ENCODE data around the gene CHRNA1. TPM values are rescaled to one million over a fixed set of nuclear protein-coding genes. Genes with fewer than 3 reads are reported as not detected.

The CHRNA1 gene
- total RNA-seq, 1 donor from 2014 or later: not detected

GRCh38 chr2:174752403-174753037, 11.8 kb downstream of the CHRNA1 start:
- H3K36me3 Mint-ChIP-seq (ENCODE audit: low read depth): no peaks in the 10 kb centered on the region
- no peaks in the 10 kb centered on the region for H3K9me3 Mint-ChIP-seq
- ChIA-PET POLR2A (no interaction called here), CTCF (no interaction called here)
- no peak for TF ChIP-seq CTCF (IDR thresholded peaks at IDR 0.05)
- peaks cover 50% of the 10 kb centered on the region for H3K4me1 Mint-ChIP-seq
- peak overlapping the region; percentile 54 for H3K27ac Mint-ChIP-seq
- peak overlapping the region; percentile 19 for H3K4me3 Mint-ChIP-seq
- ATAC-seq (ENCODE audit: low read depth) (peak; percentile 47), DNase-seq (no peak)
- intact Hi-C loops (cut with micrococcal nuclease): loop anchor here (5.0 kb wide), 2 partner anchors 265 to 415 kb away; partner anchors contain the start of genes ATF2 and GPR155
- H3K27me3 Mint-ChIP-seq: peaks cover 3% of the 10 kb centered on the region

- peaks cover 3% of the 10 kb centered on the region for H3K27me3 Mint-ChIP-seq
These were observed 13.3 kb downstream of the CHRNA1 start for GRCh38 chr2:174750923-174751441.

GRCh38 chr2:174749793-174750192, 14.5 kb downstream of the CHRNA1 start:
- intact Hi-C loops (cut with micrococcal nuclease): loop anchor here (1.0 to 5.0 kb wide), 7 partner anchors 23 to 533 kb away; partner anchors contain the start of genes ATF2 and GPR155
- Mint-ChIP-seq H3K27ac (peak overlapping the region; percentile 83), H3K9me3 (no peaks in the 10 kb centered on the region), H3K27me3 (peaks cover 3% of the 10 kb centered on the region), H3K4me1 (peaks cover 50% of the 10 kb centered on the region), H3K36me3 (ENCODE audit: low read depth) (no peaks in the 10 kb centered on the region), H3K4me3 (peak overlapping the region; percentile 54)
- DNase-seq (peak; percentile 24), ATAC-seq (ENCODE audit: low read depth) (peak; percentile 32)
- ChIA-PET CTCF (interaction anchor here (0.9 to 2.4 kb wide), 14 partner anchors 13 to 532 kb away, joined by 3 to 13 read pairs (median 4); partner anchors contain the start of gene CHRNA1), POLR2A (interaction anchor here (0.6 kb wide), 1 partner anchor 169 kb away, joined by 3 read pairs; no protein-coding TSS in a partner anchor)
- no peak for TF ChIP-seq CTCF (IDR thresholded peaks at IDR 0.05)

More at GRCh38 chr2:174750923-174751441, 13.3 kb downstream of the CHRNA1 start:
- peak overlapping the region; percentile 83 for H3K27ac Mint-ChIP-seq
- DNase-seq (peak; percentile 28), ATAC-seq (ENCODE audit: low read depth) (peak; percentile 47)
- no peaks in the 10 kb centered on the region for H3K9me3 Mint-ChIP-seq
- ChIA-PET POLR2A (interaction anchor here (0.5 to 0.6 kb wide), 2 partner anchors 117 to 453 kb away, joined by 3 read pairs; no protein-coding TSS in a partner anchor), CTCF (no interaction called here)
- peak overlapping the region; percentile 22 for H3K4me3 Mint-ChIP-seq
- intact Hi-C loops (cut with micrococcal nuclease): loop anchor here (2.0 to 5.0 kb wide), 4 partner anchors 22 to 416 kb away; partner anchors contain the start of genes ATF2 and GPR155
- no peaks in the 10 kb centered on the region for H3K36me3 Mint-ChIP-seq (ENCODE audit: low read depth)
- peaks cover 50% of the 10 kb centered on the region for H3K4me1 Mint-ChIP-seq
- TF ChIP-seq CTCF (IDR thresholded peaks at IDR 0.05): no peak

GRCh38 chr2:174748948-174749347, 15.3 kb downstream of the CHRNA1 start:
- Mint-ChIP-seq H3K27ac (peak overlapping the region; percentile 44), H3K9me3 (no peaks in the 10 kb centered on the region), H3K4me3 (peak overlapping the region; percentile 47), H3K36me3 (ENCODE audit: low read depth) (no peaks in the 10 kb centered on the region), H3K27me3 (peaks cover 3% of the 10 kb centered on the region), H3K4me1 (peaks cover 47% of the 10 kb centered on the region)
- ChIA-PET POLR2A (interaction anchor here (1.1 kb wide), 1 partner anchor 236 kb away, joined by 4 read pairs; no protein-coding TSS in a partner anchor), CTCF (interaction anchor here (0.9 to 2.4 kb wide), 19 partner anchors 14 to 532 kb away, joined by 3 to 13 read pairs (median 4); partner anchors contain the start of gene CHRNA1)
- TF ChIP-seq CTCF (IDR thresholded peaks at IDR 0.05): peak; percentile 67
- intact Hi-C loops (cut with micrococcal nuclease): loop anchor here (1.0 kb wide), 3 partner anchors 49 to 533 kb away; no protein-coding TSS in a partner anchor
- ATAC-seq (ENCODE audit: low read depth) (peak; percentile 35), DNase-seq (peak; percentile 41)

GRCh38 chr2:174745142-174745541, 19.1 kb downstream of the CHRNA1 start:
- CTCF ChIA-PET: no interaction called here
- Mint-ChIP-seq H3K36me3 (ENCODE audit: low read depth) (no peaks in the 10 kb centered on the region), H3K27me3 (peaks cover 12% of the 10 kb centered on the region), H3K4me1 (peaks cover 14% of the 10 kb centered on the region), H3K4me3 (no peak overlapping the region), H3K9me3 (no peaks in the 10 kb centered on the region), H3K27ac (no peak overlapping the region)
- TF ChIP-seq CTCF (IDR thresholded peaks at IDR 0.05): no peak
- POLR2A ChIA-PET: no interaction called here
- no peak for DNase-seq
- no peak for ATAC-seq (ENCODE audit: low read depth)
- intact Hi-C loops (cut with micrococcal nuclease): no loop called here

Data from activated B cell treated with CpG ODN at 0.5 μM for 24 hours (primary cell).